IPS-18c (cell line): ENCODE results near the gene CCDC6.
"Not testable (repeated sequence)": the region's sequence is repeated elsewhere in the genome, so short reads cannot be mapped to it uniquely, and the experiment has no call there.

Experiments used
- H3K4me3 ChIP-seq: 2 replicates; pipeline ENCODE4 v1.7.0; 2013; ENCODE audit warnings: low read depth, mild to moderate bottlenecking, low read length, moderate library complexity; ENCODE audit not compliant: insufficient read depth
- H3K9me3 ChIP-seq: one replicate; pipeline ENCODE4 v1.6.1; 2013; ENCODE audit warnings: mild to moderate bottlenecking, low read length, moderate library complexity; ENCODE audit not compliant: control insufficient read depth, insufficient read depth

Gene CCDC6

GRCh38 chr10:59891349-59891748 is 15.0 kb downstream of the CCDC6 start:
- no peak overlapping the region for H3K4me3 ChIP-seq
- no peaks in the 10 kb centered on the region for H3K9me3 ChIP-seq

- no peak overlapping the region for H3K4me3 ChIP-seq
- H3K9me3 ChIP-seq: no peaks in the 10 kb centered on the region
These were observed 17.4 kb downstream of the CCDC6 start for GRCh38 chr10:59888781-59889435.

GRCh38 chr10:59887972-59888640 is 18.2 kb downstream of the CCDC6 start:
- Histone ChIP-seq H3K4me3 (no peak overlapping the region), H3K9me3 (no peaks in the 10 kb centered on the region)

- Histone ChIP-seq H3K9me3 (no peaks in the 10 kb centered on the region), H3K4me3 (no peak overlapping the region)
These were observed 19.4 kb downstream of the CCDC6 start for GRCh38 chr10:59887006-59887405.

GRCh38 chr10:59885430-59886134 is 20.8 kb downstream of the CCDC6 start:
- no peak overlapping the region for H3K4me3 ChIP-seq
- no peaks in the 10 kb centered on the region for H3K9me3 ChIP-seq

- not testable (repeated sequence) for H3K9me3 ChIP-seq, H3K4me3 ChIP-seq
These were observed 21.5 kb downstream of the CCDC6 start for GRCh38 chr10:59884893-59885292.

- H3K9me3 ChIP-seq: no peaks in the 10 kb centered on the region
- no peak overlapping the region for H3K4me3 ChIP-seq
These were observed 24.7 kb downstream of the CCDC6 start for GRCh38 chr10:59881640-59882039.

GRCh38 chr10:59880971-59881510 is 25.3 kb downstream of the CCDC6 start:
- Histone ChIP-seq H3K4me3 (no peak overlapping the region), H3K9me3 (no peaks in the 10 kb centered on the region)

GRCh38 chr10:59880019-59880717 is 26.2 kb downstream of the CCDC6 start:
- Histone ChIP-seq H3K4me3 (no peak overlapping the region), H3K9me3 (no peaks in the 10 kb centered on the region)

GRCh38 chr10:59879363-59879913 is 26.9 kb downstream of the CCDC6 start:
- no peaks in the 10 kb centered on the region for H3K9me3 ChIP-seq
- H3K4me3 ChIP-seq: no peak overlapping the region

GRCh38 chr10:59878915-59879314 is 27.4 kb downstream of the CCDC6 start:
- no peak overlapping the region for H3K4me3 ChIP-seq
- H3K9me3 ChIP-seq: no peaks in the 10 kb centered on the region

GRCh38 chr10:59878289-59878688 is 28.1 kb downstream of the CCDC6 start:
- no peak overlapping the region for H3K4me3 ChIP-seq
- H3K9me3 ChIP-seq: no peaks in the 10 kb centered on the region

- Histone ChIP-seq H3K4me3 (no peak overlapping the region), H3K9me3 (no peaks in the 10 kb centered on the region)
These were observed 29.1 kb downstream of the CCDC6 start for GRCh38 chr10:59877191-59877671.

- Histone ChIP-seq H3K9me3 (no peaks in the 10 kb centered on the region), H3K4me3 (no peak overlapping the region)
These were observed 29.7 kb downstream of the CCDC6 start for GRCh38 chr10:59876695-59877094.

GRCh38 chr10:59876208-59876607 is 30.1 kb downstream of the CCDC6 start:
- not testable (repeated sequence) for H3K9me3 ChIP-seq, H3K4me3 ChIP-seq

- no peaks in the 10 kb centered on the region for H3K9me3 ChIP-seq
- no peak overlapping the region for H3K4me3 ChIP-seq
These were observed 32.5 kb downstream of the CCDC6 start for GRCh38 chr10:59873896-59874295.

- Histone ChIP-seq H3K9me3 (no peaks in the 10 kb centered on the region), H3K4me3 (no peak overlapping the region)
These were observed 33.4 kb downstream of the CCDC6 start for GRCh38 chr10:59872892-59873463.
